DOHH2 (cell line): ENCODE data around the gene RABL6.

ENCODE experiments used
- CTCF ChIP-seq: fragments of 200-600 bp; sonication (generic); IDR thresholded peaks from one replicate; pipeline ENCODE4 v1.5.1; 2014; ENCODE audit warnings: antibody characterized with exemption, mild to moderate bottlenecking, low read depth, low read length; ENCODE audit not compliant: poor library complexity, severe bottlenecking
- EZH2phosphoT487 ChIP-seq: fragments of 200-600 bp; sonication (generic); IDR thresholded peaks from 2 replicates; pipeline ENCODE4 v1.6.1; 2017; ENCODE audit warnings: borderline replicate concordance, mild to moderate bottlenecking, antibody characterized with exemption, low read length, moderate library complexity, mixed read lengths

- TF ChIP-seq CTCF (no peak), EZH2phosphoT487 (no peak)
Measured at GRCh38 chr9:136862849-136863622, 55.3 kb downstream of the RABL6 start.
